Activated CD8-positive, alpha-beta memory T cell treated with anti-CD3 and anti-CD28 coated beads for 24 hours (primary cell): ENCODE results near the gene ZDHHC24.
"Not testable (repeated sequence)": the region's sequence is repeated elsewhere in the genome, so short reads cannot be mapped to it uniquely, and the experiment has no call there.

Source experiments
- DNase-seq: peaks from one replicate; pipeline ENCODE4 v3.0.0-alpha.2; 2020

The ZDHHC24 gene, protein sequence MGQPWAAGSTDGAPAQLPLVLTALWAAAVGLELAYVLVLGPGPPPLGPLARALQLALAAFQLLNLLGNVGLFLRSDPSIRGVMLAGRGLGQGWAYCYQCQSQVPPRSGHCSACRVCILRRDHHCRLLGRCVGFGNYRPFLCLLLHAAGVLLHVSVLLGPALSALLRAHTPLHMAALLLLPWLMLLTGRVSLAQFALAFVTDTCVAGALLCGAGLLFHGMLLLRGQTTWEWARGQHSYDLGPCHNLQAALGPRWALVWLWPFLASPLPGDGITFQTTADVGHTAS

GRCh38 chr11:66545701-66546367 lies at the start of gene ZDHHC24:
TSS of gene ZDHHC24 (minus strand) at chr11:66546048. CDS start at chr11:66546003, 45 bp downstream.
- peak; percentile 96 for DNase-seq

DNA sequence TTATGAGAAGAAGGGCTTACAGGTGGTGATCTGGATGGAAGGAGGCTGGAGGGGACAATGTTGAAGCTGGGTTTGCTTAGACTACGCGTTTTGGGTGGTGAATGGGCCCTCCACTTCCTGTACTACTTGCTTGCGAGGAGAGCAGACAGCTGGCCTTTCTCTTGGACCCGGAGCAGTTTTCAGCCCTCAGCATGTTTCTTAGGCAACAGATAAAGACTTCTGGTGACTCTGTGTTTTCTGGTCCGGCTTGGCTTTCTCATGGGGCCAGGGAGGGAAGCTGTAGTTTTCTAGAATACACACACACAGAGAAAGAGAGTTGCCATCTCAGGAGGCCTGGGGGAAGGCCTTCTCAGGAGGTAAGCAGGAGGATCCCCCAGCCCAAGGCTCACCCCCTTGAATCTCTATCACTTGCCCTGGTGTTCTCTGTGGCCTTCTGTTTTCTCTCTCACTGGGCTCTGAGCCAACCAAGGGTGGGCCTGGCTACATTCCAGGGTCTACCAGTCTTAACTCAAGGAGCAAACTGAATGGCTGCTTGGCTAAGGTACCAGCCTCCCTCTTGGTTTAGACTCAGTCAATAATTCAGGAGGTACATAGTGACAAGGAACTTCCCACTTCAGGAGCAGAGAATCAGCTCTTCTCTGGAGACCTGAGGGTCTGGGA lies 49.5 kb upstream of the ZDHHC24 start:
- DNase-seq, result no peak

DNA sequence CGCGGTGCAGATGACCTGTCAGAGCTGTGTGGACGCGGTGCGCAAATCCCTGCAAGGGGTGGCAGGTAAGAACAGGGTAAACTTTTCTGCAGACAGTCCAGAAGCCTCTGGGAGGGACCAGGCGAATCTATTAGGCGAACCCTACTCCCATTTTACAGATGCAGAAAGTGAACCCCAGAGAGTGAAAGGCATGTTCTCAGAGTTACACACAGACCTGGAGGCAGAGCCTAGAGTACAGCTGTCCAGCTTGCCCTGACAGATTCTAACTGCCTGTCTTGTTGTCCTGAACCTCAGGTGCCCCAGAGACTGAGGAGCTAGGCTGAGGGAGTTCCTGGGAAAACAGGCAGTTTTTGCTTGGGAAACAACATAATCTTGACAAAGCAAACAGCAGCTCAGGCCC lies 47.8 kb upstream of the ZDHHC24 start:
- DNase-seq, result no peak

DNA sequence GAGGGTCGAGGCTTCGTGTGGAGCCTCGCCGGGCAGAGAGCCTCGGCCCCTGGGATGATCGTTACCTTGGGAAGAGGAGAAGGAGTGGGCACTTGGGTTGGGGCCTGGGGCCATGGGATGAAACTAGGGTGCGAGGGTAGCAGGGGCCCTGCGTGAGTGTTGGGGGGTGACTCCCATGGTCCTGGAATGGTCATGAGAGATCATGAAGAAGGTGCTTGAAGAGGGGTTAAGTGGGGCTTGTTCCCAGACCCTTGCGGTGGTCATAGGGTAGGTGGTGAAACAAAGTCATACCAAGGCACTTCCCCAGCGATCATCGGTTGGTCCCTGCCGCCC lies 47.4 kb upstream of the ZDHHC24 start:
- DNase-seq, result no peak

DNA sequence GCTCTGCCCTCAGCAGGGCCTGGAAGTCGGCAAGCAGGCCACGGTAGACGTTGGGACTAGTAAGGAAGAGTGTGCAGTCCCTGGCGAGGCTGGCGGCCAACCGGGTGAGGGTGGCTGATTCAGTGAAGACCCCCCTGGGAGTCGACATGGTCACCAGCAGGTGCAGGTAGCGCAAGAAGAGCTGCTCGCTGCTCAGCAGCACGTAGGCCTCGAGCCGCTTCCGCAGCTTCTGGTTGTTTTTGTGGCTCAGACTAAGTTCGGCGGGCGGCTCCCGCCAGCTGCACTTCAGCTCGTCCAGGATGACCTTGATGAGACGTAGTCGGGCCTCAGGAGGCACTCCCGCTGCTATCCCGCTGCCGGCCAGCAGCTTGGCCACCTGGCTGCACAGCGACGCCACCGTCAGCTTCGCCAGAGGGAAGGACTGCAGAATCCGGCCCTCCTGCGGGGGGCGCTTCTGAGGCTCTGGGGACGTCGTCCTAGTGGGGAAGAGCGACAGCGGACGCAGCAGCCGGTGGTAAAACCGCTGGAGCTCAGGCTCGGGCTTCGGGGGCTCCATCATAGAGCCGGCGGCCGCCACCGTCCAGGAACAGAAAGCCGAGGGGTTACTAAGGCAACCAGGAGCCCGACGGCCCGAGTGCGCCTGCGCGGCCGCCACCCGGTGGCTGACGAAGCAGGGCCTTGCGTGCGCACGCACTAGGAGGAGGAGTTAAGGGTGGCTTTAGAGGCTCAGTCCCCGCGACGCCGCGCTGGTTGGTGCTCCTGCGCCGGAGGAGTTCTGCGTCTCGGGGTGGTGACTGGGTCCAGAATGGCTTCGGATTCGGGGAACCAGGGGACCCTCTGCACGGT lies 46.8 kb upstream of the ZDHHC24 start, which contains the start of the genes CCDC87 and CCS:
CCDC87 (minus strand) TSS at position 607 of the 846 bp plus-strand sequence; CDS start at position 559, 48 bp downstream.
CCS (plus strand) TSS at position 729 of the 846 bp plus-strand sequence; CDS start at position 806, 77 bp downstream.
- peak; percentile 99 for DNase-seq

- no peak for DNase-seq
Measured at GRCh38 chr11:66591175-66591574, 45.3 kb upstream of the ZDHHC24 start.

DNA sequence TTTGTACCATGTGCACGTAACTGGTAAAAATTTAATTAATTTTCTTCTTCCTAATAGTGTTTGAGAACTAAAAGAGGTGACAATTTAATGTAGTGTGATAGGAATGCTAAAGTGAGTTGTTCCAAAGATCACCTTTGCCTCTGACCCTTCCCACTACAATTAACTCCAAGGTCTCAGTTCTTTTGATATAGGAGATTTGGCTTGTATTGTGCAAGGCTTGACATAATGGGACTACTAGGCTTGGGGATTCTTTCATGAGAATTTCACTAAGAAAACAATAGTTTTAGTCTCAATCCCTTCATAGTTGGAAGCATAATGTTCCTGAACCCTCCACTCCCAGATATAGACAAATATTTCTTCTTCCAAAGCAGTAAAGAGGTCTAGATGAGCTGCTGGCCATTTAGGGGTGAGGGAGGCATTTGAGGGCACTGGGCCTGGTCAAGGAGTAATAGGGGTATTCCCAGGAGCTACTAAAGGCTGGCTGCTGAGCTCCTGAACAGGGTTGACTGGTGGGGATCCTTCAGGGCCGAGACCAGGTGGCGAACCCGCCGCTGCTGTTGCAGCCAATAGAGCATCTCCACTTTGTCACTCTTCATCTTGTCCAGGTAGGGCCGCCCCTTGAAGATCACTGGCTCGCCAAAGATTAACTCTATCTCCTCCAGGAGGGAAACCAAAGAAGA lies 44.3 kb upstream of the ZDHHC24 start:
- no peak for DNase-seq

- DNase-seq, result not testable (repeated sequence)
Measured at GRCh38 chr11:66589315-66589714, 43.5 kb upstream of the ZDHHC24 start.

GRCh38 chr11:66586136-66586535 lies 40.3 kb upstream of the ZDHHC24 start:
- no peak for DNase-seq

DNA sequence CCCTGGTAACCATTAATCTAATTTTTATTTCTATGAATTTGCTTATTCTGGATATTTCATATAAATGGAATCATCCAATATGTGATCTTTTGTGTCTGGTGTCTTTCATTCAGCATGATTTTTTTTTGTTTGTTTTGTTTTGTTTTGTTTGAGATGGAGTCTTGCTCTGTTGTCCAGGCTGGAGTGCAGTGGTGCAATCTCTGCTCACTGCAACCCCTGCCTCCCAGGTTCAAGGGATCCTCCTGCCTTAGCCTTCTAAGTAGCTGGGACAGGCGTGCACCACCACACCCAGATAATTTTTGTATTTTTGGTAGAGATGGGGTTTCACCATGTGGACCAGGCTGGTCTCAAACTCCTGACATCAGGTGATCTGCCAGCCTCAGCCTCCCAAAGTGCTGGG lies 39.6 kb upstream of the ZDHHC24 start:
- not testable (repeated sequence) for DNase-seq

DNA sequence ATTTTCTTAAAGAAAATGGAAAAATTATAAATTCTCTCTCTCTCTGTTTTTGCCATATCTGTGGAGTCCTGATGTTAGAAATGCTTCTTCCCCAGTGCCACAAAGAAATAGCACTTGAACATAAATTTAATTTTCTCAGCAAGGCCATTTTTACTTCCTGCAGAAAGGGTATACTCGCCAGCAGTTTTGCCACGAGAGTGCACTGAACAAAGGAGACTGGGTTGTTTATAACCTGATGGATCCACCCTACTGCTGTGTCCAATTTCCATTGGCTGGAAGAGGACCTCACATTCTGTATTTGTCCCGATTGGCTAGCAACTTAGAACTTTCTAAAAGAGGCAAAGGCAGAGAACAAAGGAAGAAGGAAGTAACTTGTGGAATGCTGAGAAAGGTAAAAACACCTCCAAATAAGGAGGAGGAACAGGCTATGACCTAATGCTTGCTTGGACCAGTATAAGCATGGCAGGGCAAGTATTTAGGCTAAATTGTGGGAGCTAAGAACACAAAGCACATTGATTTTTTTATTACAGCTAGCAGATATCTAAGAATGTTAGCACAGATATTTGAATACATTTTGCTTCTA lies 36.8 kb upstream of the ZDHHC24 start:
- DNase-seq, result not testable (repeated sequence)

GRCh38 chr11:66581261-66581660 lies 35.4 kb upstream of the ZDHHC24 start:
- no peak for DNase-seq

GRCh38 chr11:66580803-66581202 lies 35.0 kb upstream of the ZDHHC24 start:
- no peak for DNase-seq

DNA sequence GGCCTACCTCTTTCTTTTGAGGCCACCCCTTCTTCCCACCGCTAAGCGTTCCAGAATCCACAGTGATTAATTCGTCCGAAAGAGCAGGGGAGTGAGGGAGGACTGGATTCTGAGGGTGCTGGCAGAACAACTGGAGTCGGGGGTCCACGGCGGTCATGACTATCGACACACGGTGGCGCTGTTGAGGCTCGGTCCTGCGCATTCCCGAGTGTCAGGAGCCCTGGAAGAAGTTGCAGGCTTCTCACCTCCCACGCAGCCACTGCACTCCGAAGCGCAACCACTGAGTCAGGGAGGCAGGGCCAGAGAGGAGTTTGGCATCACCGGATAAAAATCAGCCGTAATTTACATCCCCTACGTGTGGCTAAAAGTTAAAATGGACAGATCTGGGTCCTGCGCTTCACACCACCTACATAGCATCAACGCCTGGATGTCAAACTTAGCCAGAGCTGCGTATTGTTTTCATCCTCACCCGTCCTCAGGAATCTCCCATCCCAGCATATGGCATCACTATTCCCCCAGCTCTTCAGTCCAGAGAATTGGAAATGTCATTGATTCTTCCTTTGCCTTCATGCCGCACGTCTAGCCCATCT lies 33.3 kb upstream of the ZDHHC24 start:
- peak; percentile 94 for DNase-seq

DNA sequence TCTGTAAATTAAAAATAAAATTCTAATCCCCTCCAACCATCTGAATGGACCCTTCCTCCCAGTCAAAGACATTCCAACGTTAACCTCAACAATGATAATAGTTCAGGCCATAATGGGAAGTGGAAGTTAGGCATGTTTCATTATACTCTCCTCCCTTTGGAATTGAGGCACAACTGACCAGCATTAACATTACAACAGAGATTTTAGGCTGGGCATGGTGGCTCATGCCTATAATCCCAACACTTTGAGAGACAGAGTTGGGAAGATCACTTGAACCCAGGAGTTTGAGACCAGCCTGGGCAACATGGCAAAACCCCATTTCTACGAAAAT lies 25.0 kb upstream of the ZDHHC24 start:
- no peak for DNase-seq

DNA sequence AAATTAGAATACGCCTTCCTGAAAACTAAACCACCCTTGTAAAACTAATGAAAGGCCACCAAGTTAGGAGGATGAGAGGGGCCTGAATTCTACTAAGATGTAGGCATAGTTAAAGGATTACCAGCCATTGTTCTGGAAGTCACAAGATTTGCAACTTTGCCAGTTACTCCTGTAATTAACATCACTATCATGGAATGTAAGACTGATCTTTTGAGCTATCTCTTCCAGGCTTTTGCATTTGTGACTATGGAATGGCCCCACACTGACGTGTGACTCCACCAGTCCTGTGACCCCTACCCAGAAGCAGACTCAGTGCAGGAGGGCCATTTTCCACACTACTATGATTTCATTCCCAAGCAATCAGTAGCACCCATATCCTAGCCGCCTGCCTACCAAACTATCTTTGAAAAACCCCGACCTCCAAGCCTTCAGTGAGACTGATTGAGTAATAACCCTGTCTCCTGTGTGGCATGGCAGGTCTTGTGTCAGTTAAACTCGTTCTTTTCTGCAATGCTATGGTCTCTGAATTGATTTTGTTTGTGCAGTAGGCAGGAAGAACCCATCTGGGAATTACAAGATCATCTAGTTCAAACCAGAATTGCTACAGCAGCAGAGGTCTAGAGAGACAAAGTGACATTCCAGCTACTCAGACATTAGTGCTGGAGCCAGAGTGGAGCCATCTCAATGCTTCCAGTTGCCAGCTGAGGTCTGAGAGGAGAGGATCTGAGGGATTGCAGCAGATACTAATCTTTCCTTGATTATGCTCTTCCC lies 24.4 kb upstream of the ZDHHC24 start:
- no peak for DNase-seq

- DNase-seq, result no peak
Measured at GRCh38 chr11:66569076-66569475, 23.2 kb upstream of the ZDHHC24 start.

DNA sequence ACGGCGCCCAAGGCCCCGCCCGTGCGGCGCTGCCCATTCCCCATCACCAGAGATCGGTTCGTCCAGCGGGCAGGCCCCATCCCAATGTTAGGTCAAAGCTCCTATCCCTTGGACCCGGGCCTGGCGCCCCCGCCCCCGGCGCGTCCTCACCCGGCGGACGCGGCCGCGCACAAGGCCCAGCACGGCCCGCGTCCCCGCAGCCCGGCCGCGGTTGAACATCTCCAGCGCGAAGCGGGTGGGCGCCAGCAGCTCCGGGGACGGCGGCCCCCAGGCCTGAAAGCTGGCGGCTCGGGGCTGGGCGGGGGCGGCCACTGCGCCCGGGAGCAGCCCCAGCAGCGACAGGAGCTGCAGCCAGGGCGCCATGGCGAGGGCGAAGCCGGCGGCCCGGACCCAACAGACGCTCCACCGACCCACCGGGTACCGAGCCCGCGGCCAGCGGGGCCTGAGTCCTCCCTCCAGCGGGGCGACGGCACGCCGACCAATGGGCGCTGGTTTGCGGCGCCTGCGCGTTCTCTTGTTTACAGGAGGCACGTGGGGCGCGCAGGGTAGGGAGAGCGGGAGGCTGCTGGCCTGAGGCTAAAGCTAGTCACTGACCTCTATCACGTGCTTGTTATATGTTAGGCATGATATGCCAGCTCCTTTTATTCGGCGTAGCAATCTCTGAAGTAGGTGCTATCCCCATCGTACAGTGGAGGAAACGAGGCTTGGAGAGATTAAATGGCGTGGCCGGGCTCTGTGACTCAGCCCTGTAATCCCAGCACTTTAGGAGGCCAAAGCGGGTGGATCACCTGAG lies 22.5 kb upstream of the ZDHHC24 start, which contains the start of gene CTSF:
CTSF (minus strand) TSS at position 483 of the 793 bp plus-strand sequence; CDS start at position 363, 120 bp downstream.
- peak; percentile 91 for DNase-seq

DNA sequence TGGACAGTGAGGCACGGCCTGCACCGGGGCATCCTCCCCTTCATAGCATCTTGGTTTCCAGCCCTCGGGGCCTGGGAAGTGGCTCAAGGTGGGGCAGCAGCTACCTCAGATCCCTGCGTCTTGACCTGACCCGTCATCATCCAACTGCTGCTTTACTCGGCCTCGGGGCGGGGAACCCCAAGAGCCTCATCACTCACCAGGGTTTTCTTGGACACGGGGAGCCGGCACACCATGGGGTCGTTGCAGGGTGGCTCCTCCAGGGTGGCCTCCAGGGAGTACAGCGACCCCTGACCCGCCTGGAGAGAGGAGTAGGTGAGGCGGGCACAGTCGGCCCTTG lies 21.9 kb upstream of the ZDHHC24 start:
- no peak for DNase-seq

DNA sequence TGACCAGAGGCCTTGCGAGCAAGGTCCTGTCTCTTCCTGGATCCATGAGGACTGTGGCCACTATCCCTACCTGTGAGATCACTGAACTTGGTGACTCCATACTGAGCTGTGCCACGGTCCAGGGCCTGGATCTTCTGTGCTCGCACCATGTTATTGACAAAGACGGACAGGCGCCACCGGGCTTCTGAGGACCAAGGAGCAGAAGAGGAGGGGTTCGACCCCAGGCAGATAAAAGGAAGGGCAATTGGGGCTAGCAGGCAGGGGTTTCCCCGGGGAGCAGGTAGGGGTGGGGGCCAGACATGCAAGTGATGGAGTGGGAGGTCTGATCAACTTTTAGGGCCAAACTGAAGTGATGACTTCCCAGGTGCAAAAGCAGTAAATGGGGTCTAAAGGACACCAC lies 20.4 kb upstream of the ZDHHC24 start:
- no peak for DNase-seq
